ENCODE measurements around the gene TLE1.
"Not testable (repeated sequence)": the region's sequence is repeated elsewhere in the genome, so short reads cannot be mapped to it uniquely, and the experiment has no call there.

TLE1 gene

DNA sequence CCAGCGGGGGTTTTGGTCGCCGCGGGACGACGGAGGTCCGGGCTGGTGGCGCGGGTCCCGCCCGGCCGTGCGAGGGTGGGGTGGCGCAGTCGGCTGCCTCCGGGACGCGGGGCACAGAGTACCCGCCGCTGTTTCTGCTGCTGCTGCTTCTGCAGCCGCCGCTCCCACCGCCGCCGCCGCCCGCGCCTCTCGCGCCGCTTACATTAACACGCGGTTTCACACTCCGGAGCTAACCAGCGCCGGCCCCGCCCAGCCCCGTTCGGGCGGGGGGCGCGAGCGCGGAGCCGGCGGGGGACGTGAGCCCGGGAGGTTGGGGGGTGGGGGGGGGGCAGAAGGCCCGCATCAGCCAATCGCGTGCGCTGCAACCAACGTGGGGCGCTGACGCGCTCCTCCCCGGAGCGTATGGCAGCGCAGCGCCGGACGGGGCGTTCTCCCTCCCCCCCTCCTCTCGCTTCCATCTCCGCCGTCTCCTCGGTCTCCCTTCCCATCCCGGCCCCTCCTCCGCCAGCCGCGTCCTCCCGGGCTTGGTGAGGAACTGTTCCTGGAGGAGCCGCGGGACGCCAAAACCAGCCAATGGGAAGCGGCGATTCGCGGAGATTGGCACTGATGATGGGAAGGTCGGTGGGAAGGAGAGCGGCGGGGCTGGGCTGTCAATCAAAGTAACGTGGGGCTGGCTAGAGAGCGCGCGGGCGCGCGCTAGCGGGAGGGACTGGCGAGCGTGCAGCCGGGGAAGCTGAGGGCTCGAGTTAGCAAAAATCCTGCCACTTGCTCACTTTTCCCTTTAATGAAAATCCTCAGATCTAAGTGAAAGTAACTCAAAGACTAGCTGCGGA, at the start of gene TLE1:
TSS of gene TLE1 (minus strand) at position 205 of the 833 bp plus-strand sequence. CDS start 1,307 bp downstream, outside the sequence.
- Mint-ChIP-seq H3K27ac (peak within 1 kb of the TSS; percentile 74), H3K27me3 (peaks cover 58% of the 10 kb centered on the region), H3K9me3 (no peaks in the 10 kb centered on the region), H3K4me3 (peak within 1 kb of the TSS; percentile 99), H3K4me1 (ENCODE audit: low read depth) (peaks cover 28% of the 10 kb centered on the region), H3K36me3 (ENCODE audit: low read depth) (peaks cover 15% of the 10 kb centered on the region)
- intact Hi-C loops (cut with micrococcal nuclease), result loop anchor here (1.0 kb wide), 2 partner anchors 49 to 576 kb away; no protein-coding TSS in a partner anchor

GRCh38 chr9:81737871-81738507, 48.6 kb upstream of the TLE1 start:
- Mint-ChIP-seq H3K27me3 (no peaks in the 10 kb centered on the region), H3K36me3 (ENCODE audit: low read depth) (no peaks in the 10 kb centered on the region), H3K4me3 (no peak overlapping the region), H3K27ac (peak overlapping the region; percentile 77), H3K9me3 (peaks cover 9% of the 10 kb centered on the region), H3K4me1 (ENCODE audit: low read depth) (peaks cover 23% of the 10 kb centered on the region)
- intact Hi-C loops (cut with micrococcal nuclease), result loop anchor here (1.0 kb wide), 1 partner anchor 48 kb away; no protein-coding TSS in a partner anchor

GRCh38 chr9:81730498-81730897, 41.2 kb upstream of the TLE1 start:
- H3K4me3 Mint-ChIP-seq; H3K27me3 Mint-ChIP-seq; H3K27ac Mint-ChIP-seq; H3K9me3 Mint-ChIP-seq; H3K36me3 Mint-ChIP-seq (ENCODE audit: low read depth); intact Hi-C loops (cut with micrococcal nuclease): not testable (repeated sequence)
- peaks cover 11% of the 10 kb centered on the region for H3K4me1 Mint-ChIP-seq (ENCODE audit: low read depth)

- Mint-ChIP-seq H3K27ac (no peak overlapping the region), H3K36me3 (ENCODE audit: low read depth) (no peaks in the 10 kb centered on the region), H3K4me3 (no peak overlapping the region), H3K9me3 (peaks cover 8% of the 10 kb centered on the region), H3K27me3 (no peaks in the 10 kb centered on the region), H3K4me1 (ENCODE audit: low read depth) (peaks cover 11% of the 10 kb centered on the region)
- intact Hi-C loops (cut with micrococcal nuclease), result no loop called here
Measured at GRCh38 chr9:81729135-81729534, 39.8 kb upstream of the TLE1 start.

DNA sequence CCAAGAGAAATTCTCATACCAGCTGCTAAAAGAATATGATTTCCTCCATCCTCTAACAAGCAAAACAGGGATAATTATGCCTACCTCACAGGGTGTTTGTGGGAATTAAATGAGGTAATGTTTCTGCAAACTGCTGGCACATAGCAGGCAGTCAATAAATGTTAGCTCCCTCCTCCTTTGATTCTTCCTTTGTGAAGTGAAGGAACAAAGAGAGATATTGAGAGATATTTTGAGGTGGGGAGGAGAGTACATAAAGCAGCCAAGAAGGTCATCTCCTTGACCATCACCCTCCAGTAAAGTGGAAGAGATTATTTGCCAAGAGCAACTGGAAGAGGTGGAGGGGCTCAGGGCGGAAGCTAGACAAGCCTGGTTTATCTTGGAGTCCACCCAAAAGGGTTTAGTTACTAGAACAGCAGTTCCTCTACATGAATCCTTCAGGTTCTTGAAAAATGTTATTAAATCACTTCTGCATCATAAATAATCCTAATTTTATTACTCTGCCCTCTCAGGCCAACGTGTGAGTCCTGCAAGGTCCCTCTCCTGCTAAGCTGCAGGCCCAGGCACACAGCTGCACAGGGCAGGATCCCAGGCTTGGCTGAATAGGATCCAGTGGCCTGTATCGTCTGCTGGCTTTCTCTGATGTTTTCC, 35.0 kb upstream of the TLE1 start:
- Mint-ChIP-seq H3K9me3 (no peaks in the 10 kb centered on the region), H3K4me3 (no peak overlapping the region)
- intact Hi-C loops (cut with micrococcal nuclease), result no loop called here

GRCh38 chr9:81722277-81722676, 32.9 kb upstream of the TLE1 start:
- H3K4me3 Mint-ChIP-seq, result no peak overlapping the region
- H3K27ac Mint-ChIP-seq, result no peak overlapping the region

More for the DNA sequence above, 35.0 kb upstream of the TLE1 start:
- no peaks in the 10 kb centered on the region for H3K27me3 Mint-ChIP-seq
- peaks cover 5% of the 10 kb centered on the region for H3K4me1 Mint-ChIP-seq (ENCODE audit: low read depth)
- no peaks in the 10 kb centered on the region for H3K36me3 Mint-ChIP-seq (ENCODE audit: low read depth)
- H3K27ac Mint-ChIP-seq, result no peak overlapping the region

DNA sequence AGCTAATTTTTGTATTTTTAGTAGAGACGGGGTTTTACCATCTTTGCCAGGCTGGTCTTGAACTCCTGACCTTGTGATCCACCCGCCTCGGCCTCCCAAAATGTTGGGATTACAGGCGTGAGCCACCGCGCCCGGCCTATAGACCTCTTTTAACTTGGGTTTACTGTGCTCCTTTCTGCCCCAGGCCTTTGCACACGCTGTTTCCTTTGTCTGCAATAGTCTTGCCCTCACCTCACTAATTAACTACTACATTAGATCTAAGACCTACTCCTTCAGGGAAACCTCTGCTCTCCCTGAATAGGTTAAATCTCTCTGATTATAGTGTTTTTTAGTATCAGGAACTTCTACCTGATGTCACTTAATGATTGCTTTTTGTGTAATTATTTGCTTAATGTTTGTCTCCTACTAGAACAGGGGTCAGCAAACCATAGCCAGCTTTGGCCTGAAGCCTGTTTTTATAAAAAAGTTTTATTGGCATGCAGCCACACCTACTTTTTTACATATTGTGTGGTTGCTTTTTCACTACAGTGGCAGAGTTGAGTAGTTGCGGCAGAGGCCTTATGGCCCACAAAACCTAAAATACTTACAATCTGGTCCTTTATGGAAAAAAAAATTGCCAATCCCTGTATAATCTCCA, 31.2 kb upstream of the TLE1 start:
- Mint-ChIP-seq H3K4me1 (ENCODE audit: low read depth) (no peaks in the 10 kb centered on the region), H3K27ac (no peak overlapping the region), H3K27me3 (no peaks in the 10 kb centered on the region), H3K36me3 (ENCODE audit: low read depth) (no peaks in the 10 kb centered on the region), H3K4me3 (no peak overlapping the region), H3K9me3 (no peaks in the 10 kb centered on the region)
- intact Hi-C loops (cut with micrococcal nuclease), result no loop called here

More at GRCh38 chr9:81722277-81722676, 32.9 kb upstream of the TLE1 start:
- intact Hi-C loops (cut with micrococcal nuclease), result no loop called here
- Mint-ChIP-seq H3K27me3 (no peaks in the 10 kb centered on the region), H3K4me1 (ENCODE audit: low read depth) (no peaks in the 10 kb centered on the region), H3K36me3 (ENCODE audit: low read depth) (no peaks in the 10 kb centered on the region), H3K9me3 (no peaks in the 10 kb centered on the region)

- Mint-ChIP-seq H3K36me3 (ENCODE audit: low read depth) (no peaks in the 10 kb centered on the region), H3K4me1 (ENCODE audit: low read depth) (no peaks in the 10 kb centered on the region), H3K27me3 (no peaks in the 10 kb centered on the region), H3K9me3 (no peaks in the 10 kb centered on the region), H3K27ac (no peak overlapping the region), H3K4me3 (no peak overlapping the region)
- intact Hi-C loops (cut with micrococcal nuclease), result no loop called here
Measured at GRCh38 chr9:81719972-81720371, 30.6 kb upstream of the TLE1 start.

DNA sequence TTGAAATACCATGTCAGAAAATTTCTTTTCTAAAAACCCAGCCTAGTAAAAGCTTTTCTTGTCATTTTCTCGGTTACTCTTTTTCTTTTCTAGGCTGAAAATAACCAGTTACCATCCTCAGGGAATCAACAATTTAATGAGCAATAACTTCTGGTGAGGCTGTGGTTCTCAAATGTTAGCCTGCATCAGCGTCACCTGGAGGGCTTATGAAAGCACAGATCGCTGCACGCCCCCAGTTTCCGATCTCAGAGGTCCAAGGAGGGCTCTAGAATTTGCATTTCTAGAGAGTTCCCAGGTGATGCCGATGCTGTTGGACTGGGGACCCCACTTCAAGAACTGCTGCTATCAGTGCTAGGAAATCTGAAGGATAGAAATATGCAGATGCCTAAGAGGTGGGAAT, 28.9 kb upstream of the TLE1 start:
- H3K36me3 Mint-ChIP-seq (ENCODE audit: low read depth), result no peaks in the 10 kb centered on the region
- H3K4me1 Mint-ChIP-seq (ENCODE audit: low read depth), result peaks cover 5% of the 10 kb centered on the region
- H3K4me3 Mint-ChIP-seq, result no peak overlapping the region
- no peaks in the 10 kb centered on the region for H3K9me3 Mint-ChIP-seq
- H3K27ac Mint-ChIP-seq, result no peak overlapping the region
- intact Hi-C loops (cut with micrococcal nuclease), result no loop called here
- no peaks in the 10 kb centered on the region for H3K27me3 Mint-ChIP-seq

DNA sequence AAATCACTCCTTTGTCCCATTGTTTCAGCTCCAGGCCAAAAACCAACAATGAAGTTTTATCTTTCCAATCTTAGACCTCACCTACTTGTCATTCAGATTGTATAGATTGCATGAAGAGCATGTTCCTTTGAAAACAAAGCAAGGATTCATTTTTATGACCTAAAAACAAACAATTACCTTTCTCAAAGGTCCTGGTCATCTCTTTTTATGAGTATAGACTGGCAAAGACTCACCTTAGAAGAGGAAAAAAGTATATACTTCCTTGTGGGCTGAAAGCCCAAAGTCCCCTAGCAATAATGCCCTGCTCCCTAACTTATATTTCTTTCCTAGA, 28.4 kb upstream of the TLE1 start:
- Mint-ChIP-seq H3K9me3 (no peaks in the 10 kb centered on the region), H3K27ac (no peak overlapping the region), H3K36me3 (ENCODE audit: low read depth) (no peaks in the 10 kb centered on the region), H3K27me3 (no peaks in the 10 kb centered on the region), H3K4me1 (ENCODE audit: low read depth) (peaks cover 5% of the 10 kb centered on the region), H3K4me3 (no peak overlapping the region)
- intact Hi-C loops (cut with micrococcal nuclease), result no loop called here

DNA sequence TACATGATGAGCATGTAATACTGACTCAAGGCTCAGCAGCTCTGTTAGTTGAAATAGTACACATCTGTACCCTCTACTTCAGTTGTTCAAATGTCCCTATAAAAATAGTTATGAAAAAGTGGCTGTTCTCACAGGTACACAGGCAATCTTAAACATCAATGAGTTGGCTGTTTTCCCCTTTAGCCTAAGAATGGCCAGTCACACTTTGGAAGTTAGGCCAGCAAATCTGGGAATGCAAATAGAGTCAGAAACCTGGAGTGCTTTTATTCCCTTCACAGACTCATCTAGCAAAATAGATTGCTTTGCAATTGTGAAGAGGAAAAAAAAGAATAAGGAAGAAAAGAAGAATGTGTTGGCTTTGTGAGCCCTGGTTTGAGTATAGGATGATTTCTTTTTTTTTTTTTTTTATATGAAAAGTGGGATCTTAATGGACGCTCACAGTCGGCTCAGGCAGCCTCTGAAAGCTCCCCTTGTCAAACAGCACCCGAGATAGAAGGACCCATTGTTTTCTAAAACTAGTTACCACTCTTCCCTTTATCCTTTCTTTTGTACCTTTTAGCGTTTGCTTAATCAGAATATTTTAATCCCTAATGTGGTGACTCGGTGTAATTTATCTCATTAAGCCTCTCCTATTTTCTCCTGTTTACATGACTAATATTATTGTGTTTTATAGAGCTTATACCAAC, 27.9 kb upstream of the TLE1 start:
- no peaks in the 10 kb centered on the region for H3K9me3 Mint-ChIP-seq
- H3K27me3 Mint-ChIP-seq, result no peaks in the 10 kb centered on the region
- no peaks in the 10 kb centered on the region for H3K36me3 Mint-ChIP-seq (ENCODE audit: low read depth)
- no peak overlapping the region for H3K27ac Mint-ChIP-seq
- intact Hi-C loops (cut with micrococcal nuclease), result no loop called here
- no peak overlapping the region for H3K4me3 Mint-ChIP-seq
- peaks cover 5% of the 10 kb centered on the region for H3K4me1 Mint-ChIP-seq (ENCODE audit: low read depth)

- H3K27me3 Mint-ChIP-seq, result no peaks in the 10 kb centered on the region
- intact Hi-C loops (cut with micrococcal nuclease), result no loop called here
- H3K9me3 Mint-ChIP-seq, result no peaks in the 10 kb centered on the region
- H3K36me3 Mint-ChIP-seq (ENCODE audit: low read depth), result no peaks in the 10 kb centered on the region
- peaks cover 5% of the 10 kb centered on the region for H3K4me1 Mint-ChIP-seq (ENCODE audit: low read depth)
- H3K4me3 Mint-ChIP-seq, result no peak overlapping the region
- H3K27ac Mint-ChIP-seq, result no peak overlapping the region
Measured at GRCh38 chr9:81716409-81716808, 27.1 kb upstream of the TLE1 start.

DNA sequence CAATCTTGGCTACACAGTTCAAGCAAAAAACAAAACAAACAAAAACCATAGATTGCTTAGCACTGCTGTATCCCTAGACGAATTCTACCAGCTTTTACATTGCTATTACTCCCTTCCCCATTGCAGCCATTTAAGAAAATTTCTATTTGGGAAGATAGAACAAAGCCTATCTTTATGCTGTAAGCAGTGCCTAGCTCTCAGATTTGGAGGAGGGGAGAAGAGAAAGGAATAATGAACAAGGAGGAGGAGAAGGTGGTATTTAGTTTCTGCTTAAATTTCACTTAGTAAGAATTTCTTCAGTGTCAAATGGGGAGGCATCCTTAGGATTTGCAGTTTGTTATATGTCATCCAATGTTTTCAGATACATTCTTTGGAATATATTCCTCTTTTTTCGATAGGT, 16.2 kb upstream of the TLE1 start:
- Mint-ChIP-seq H3K36me3 (ENCODE audit: low read depth) (no peaks in the 10 kb centered on the region), H3K9me3 (no peaks in the 10 kb centered on the region), H3K4me1 (ENCODE audit: low read depth) (no peaks in the 10 kb centered on the region), H3K27me3 (no peaks in the 10 kb centered on the region), H3K27ac (no peak overlapping the region), H3K4me3 (no peak overlapping the region)
- intact Hi-C loops (cut with micrococcal nuclease), result no loop called here

Measured in dendritic cell treated with granulocyte-macrophage colony-stimulating factor and Interleukin-4, amounts not matched to agents 40 ng/mL and 50 ng/mL, for 4 days (primary cell).